B cell (primary cell): ENCODE data around the gene CCL15. TPM values are rescaled to one million over a fixed set of nuclear protein-coding genes. Genes with fewer than 3 reads are reported as not detected.

Experiments
- ATAC-seq: fragments of 200-7000 bp; cut with Tn5 transposase; one replicate; pipeline ENCODE4 v1.10.0; 2021; ENCODE audit warnings: low read depth, mild to moderate bottlenecking, moderate number of reproducible peaks, moderate library complexity
- CTCF ChIA-PET: fragments of 350-600 bp; sonication (Branson Sonifier 250); formaldehyde crosslinking; loops from one replicate; lab custom pipeline; 2021; ENCODE audit warnings: antibody characterized with exemption, inconsistent platforms; lab: Charles Lee
- POLR2A ChIA-PET: fragments of 350-600 bp; sonication (Branson Sonifier 250); formaldehyde crosslinking; loops from one replicate; lab custom pipeline; 2021; ENCODE audit warnings: antibody characterized with exemption; lab: Charles Lee
- DNase-seq: peaks from one replicate; pipeline ENCODE4 v3.0.0; 2013
- H2AFZ ChIP-seq: 2 replicates; pipeline ENCODE4 v1.6.1; 2012; ENCODE audit warnings: mild to moderate bottlenecking, low read depth, low read length; ENCODE audit not compliant: insufficient read depth, poor library complexity, severe bottlenecking
- H3K27ac ChIP-seq, 2 donors: 1 replicate in 1 of 2; 2 replicates in 1 of 2; pipeline ENCODE4 v1.5.1; 2012 to 2013; ENCODE audit warnings: low read length in 2 of 2, mild to moderate bottlenecking in 2 of 2, moderate library complexity in 1 of 2
- H3K27me3 ChIP-seq, 4 experiments: fragments of 200-600 bp in 1 of 4; sonication (generic) in 1 of 4; replicated peaks in 1 of 4; 1 replicate in 2 of 4; 2 replicates in 2 of 4; pipeline versions ENCODE4 v1.6.1 to v1.7.0; 2013 to 2016; ENCODE audit warnings: low read length in 3 of 4, mild to moderate bottlenecking in 2 of 4, mixed read lengths in 1 of 4, moderate library complexity in 1 of 4; ENCODE audit not compliant: insufficient read depth in 4 of 4, control insufficient read depth in 3 of 4; ENCODE audit errors: control extremely low read depth in 1 of 4
- H3K36me3 ChIP-seq, 2 experiments: replicated peaks in 1 of 2; 1 replicate in 1 of 2; 2 replicates in 1 of 2; pipeline versions ENCODE4 v1.6.1 to v1.7.1; 2013; ENCODE audit warnings: low read length in 1 of 2; ENCODE audit not compliant: insufficient read depth in 2 of 2, control insufficient read depth in 1 of 2; ENCODE audit errors: control extremely low read depth in 1 of 2, extremely low read depth in 1 of 2
- H3K4me1 ChIP-seq, 2 donors: fragments of 200-600 bp in 1 of 2; sonication (generic) in 1 of 2; 1 replicate in 1 of 2; 2 replicates in 1 of 2; pipeline versions ENCODE4 v1.5.1 to v1.6.1; 2013 to 2017; ENCODE audit warnings: low read length in 2 of 2; ENCODE audit not compliant: control insufficient read depth in 2 of 2, insufficient read depth in 2 of 2
- H3K4me2 ChIP-seq: replicated peaks from 2 replicates; pipeline ENCODE3; 2012; ENCODE audit warnings: mild to moderate bottlenecking, low read depth, low read length; ENCODE audit not compliant: poor library complexity, severe bottlenecking
- H3K4me3 ChIP-seq, 5 experiments: fragments of 200-600 bp in 1 of 5; sonication (generic) in 1 of 5; 1 replicate in 3 of 5; 2 replicates in 2 of 5; pipeline versions ENCODE4 v1.5.1 to v1.7.0; 2011 to 2016; ENCODE audit warnings: low read length in 4 of 5, mild to moderate bottlenecking in 4 of 5, low read depth in 2 of 5, control low read depth in 1 of 5, moderate library complexity in 1 of 5; ENCODE audit not compliant: insufficient read depth in 1 of 5; ENCODE audit errors: control extremely low read depth in 1 of 5, extremely low read depth in 1 of 5
- H3K79me2 ChIP-seq: fragments of 200-600 bp; sonication (generic); one replicate; pipeline ENCODE4 v1.6.0; 2016; ENCODE audit warnings: low read length; ENCODE audit not compliant: control insufficient read depth, insufficient read depth
- H3K9ac ChIP-seq: fragments of 200-600 bp; sonication (generic); 2 replicates; pipeline ENCODE4 v1.6.1; 2017; ENCODE audit warnings: mild to moderate bottlenecking, low read length, moderate library complexity
- H3K9me3 ChIP-seq, 3 donors: one replicate each; pipeline versions ENCODE4 v1.6.1 to v1.7.1; 2013; ENCODE audit warnings: low read length in 2 of 3; ENCODE audit not compliant: control insufficient read depth in 2 of 3, insufficient read depth in 1 of 3; ENCODE audit errors: control extremely low read depth in 1 of 3
- H4K20me1 ChIP-seq: 2 replicates; pipeline ENCODE4 v1.6.0; 2012; ENCODE audit warnings: mild to moderate bottlenecking, low read length; ENCODE audit not compliant: insufficient read depth, control insufficient read depth, poor library complexity, severe bottlenecking
- H3K27ac Mint-ChIP-seq: one replicate; pipeline ENCODE4 v1.8.0; 2021; ENCODE audit warnings: mixed read lengths
- H3K27me3 Mint-ChIP-seq: one replicate; pipeline ENCODE4 v1.8.0; 2021; ENCODE audit warnings: mixed read lengths
- H3K4me1 Mint-ChIP-seq: one replicate; pipeline ENCODE4 v1.8.0; 2021; ENCODE audit warnings: mixed read lengths
- H3K4me3 Mint-ChIP-seq: one replicate; pipeline ENCODE4 v1.8.0; 2021; ENCODE audit warnings: mixed read lengths
- H3K9me3 Mint-ChIP-seq: one replicate; pipeline ENCODE4 v1.8.0; 2022; ENCODE audit warnings: mixed read lengths; ENCODE audit not compliant: insufficient read depth
- CTCF ChIP-seq: fragments of 200-600 bp; IDR thresholded peaks from one replicate; pipeline ENCODE4 v1.8.0; 2022; ENCODE audit warnings: antibody characterized with exemption, mild to moderate bottlenecking
- EZH2 ChIP-seq: IDR thresholded peaks from 2 replicates; pipeline ENCODE4 v1.6.1; 2012; ENCODE audit warnings: borderline replicate concordance, low read depth, mild to moderate bottlenecking, moderate library complexity, low read length; ENCODE audit not compliant: insufficient read depth, poor library complexity, severe bottlenecking
- WGBS: methylation state at CpG from one replicate; pipeline ENCODE4 v1.1.5; 2013; ENCODE audit warnings: missing lambda C conversion rate; ENCODE audit not compliant: insufficient coverage; 5-methylcytosine and 5-hydroxymethylcytosine counted together
- intact Hi-C: fragments of 100-400 bp; cut with micrococcal nuclease; formaldehyde crosslinking; loops from one replicate; pipeline ENCODE4 v1.10.0; 2022
- polyA plus RNA-seq: library from polyadenylated mRNA; depleted of rRNA; stranded (reverse); fragments of >200 nt; gene quantifications from 2 replicates; pipeline ENCODE4 v1.2.3, GENCODE V29; 2012
- total RNA-seq, 2 donors: library from RNA; stranded (reverse); fragments of 120-200 nt in 1 of 2; gene quantifications; 1 replicate in 1 of 2; 2 replicates in 1 of 2; pipeline versions ENCODE4 v1.2.3 to v1.2.4, GENCODE V29; 2013 to 2022

Gene CCL15
- total and polyA plus RNA-seq, 2 donors (not counting 1 experiment from before 2014, with no cell fraction given), result not detected

DNA sequence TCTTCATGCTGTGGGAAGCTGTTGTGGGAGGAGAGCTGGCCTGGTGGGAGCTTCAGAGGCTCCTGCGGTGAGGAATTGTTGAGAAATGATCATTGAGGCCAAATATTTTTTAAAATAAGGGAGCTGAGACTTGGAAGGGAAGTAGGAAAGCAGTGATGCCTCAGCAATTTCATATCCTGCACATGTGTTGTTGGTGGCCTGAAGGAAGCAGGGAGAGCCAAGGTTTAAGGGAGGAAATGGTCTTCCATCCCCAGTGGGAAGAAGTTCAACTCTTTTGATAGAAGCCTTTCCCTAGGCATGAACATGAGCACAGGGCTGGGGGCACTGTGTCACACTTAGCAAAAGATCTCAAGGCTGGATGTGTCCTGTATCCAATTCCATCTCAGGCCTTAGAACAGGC is 14.7 kb downstream of the CCL15 start, which contains the start of gene CCL14:
TSS of gene CCL14 (minus strand) at position 87 of the 400 bp plus-strand sequence. CDS start at position 7, 80 bp downstream.
- peaks cover 5 to 7% (median 6%) of the 10 kb centered on the region in 3 donors for H3K9me3 ChIP-seq
- 100% methylated on average over 1 of the region's 1 CpG for WGBS
- no peak within 1 kb of the TSS for H2AFZ ChIP-seq
- POLR2A ChIA-PET, result no interaction called here
- Mint-ChIP-seq H3K27ac (no peak within 1 kb of the TSS), H3K27me3 (no peaks in the 10 kb centered on the region), H3K4me1 (peaks cover 1% of the 10 kb centered on the region), H3K9me3 (peaks cover 5% of the 10 kb centered on the region), H3K4me3 (no peak within 1 kb of the TSS)
- TF ChIP-seq EZH2 (no peak), CTCF (no peak)
- no peak within 1 kb of the TSS for H3K9ac ChIP-seq
- CTCF ChIA-PET, result interaction anchor here (0.6 to 2.1 kb wide), 5 partner anchors 11 to 162 kb away, joined by 3 to 9 read pairs (median 6); no protein-coding TSS in a partner anchor
- DNase-seq, result no peak
- H3K36me3 ChIP-seq, result no peaks in the 10 kb centered on the region
- no peaks in the 10 kb centered on the region for H4K20me1 ChIP-seq
- H3K4me2 ChIP-seq, result no peak within 1 kb of the TSS
- no peaks in the 10 kb centered on the region for H3K79me2 ChIP-seq
- H3K27me3 ChIP-seq, result peaks cover 0 to 3% (median 1%) of the 10 kb centered on the region in 4 experiments
- intact Hi-C loops, result no loop called here
- H3K4me1 ChIP-seq, result peaks cover 0 to 3% of the 10 kb centered on the region in 2 donors
- H3K4me3 ChIP-seq, result no peak within 1 kb of the TSS
- ATAC-seq, result no peak
- H3K27ac ChIP-seq, result no peak within 1 kb of the TSS

DNA sequence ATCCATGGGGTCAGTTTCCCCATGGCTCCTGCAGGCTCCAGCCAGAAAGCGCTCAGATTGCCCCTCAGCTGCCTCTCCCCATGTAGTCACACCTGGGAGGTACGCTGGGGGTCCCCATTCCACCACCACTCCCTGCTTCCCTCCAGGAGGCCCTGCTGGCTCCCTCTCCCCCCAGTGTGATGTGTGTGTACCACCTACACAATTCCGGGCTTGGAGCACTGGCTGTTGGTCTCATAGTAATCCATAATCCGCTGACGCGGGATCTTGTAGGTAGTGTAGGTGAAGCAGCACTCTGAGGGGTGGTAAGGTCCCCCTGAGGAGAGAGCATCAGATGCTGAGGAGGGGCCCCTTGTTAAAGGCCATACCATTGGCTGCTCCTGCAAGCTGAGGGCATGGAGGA is 17.2 kb downstream of the CCL15 start:
- peaks cover 1% of the 10 kb centered on the region for H3K4me1 Mint-ChIP-seq
- DNase-seq (no peak), ATAC-seq (no peak)
- Histone ChIP-seq H3K36me3 (no peaks in the 10 kb centered on the region), H3K9ac (no peak overlapping the region), H4K20me1 (no peaks in the 10 kb centered on the region), H3K4me1 (peaks cover 0 to 3% of the 10 kb centered on the region in 2 donors), H3K4me3 (no peak overlapping the region), H3K9me3 (peaks cover 0 to 5% (median 5%) of the 10 kb centered on the region in 3 donors), H3K27me3 (peaks cover 0 to 3% (median 1%) of the 10 kb centered on the region in 4 experiments), H3K79me2 (no peaks in the 10 kb centered on the region), H3K27ac (no peak overlapping the region), H2AFZ (no peak overlapping the region), H3K4me2 (no peak overlapping the region)
- intact Hi-C loops, result no loop called here
- ChIA-PET POLR2A (no interaction called here), CTCF (interaction anchor here (1.2 to 15.7 kb wide), 4 partner anchors 12 to 165 kb away, joined by 3 to 639 read pairs (median 15); no protein-coding TSS in a partner anchor)
- no peak overlapping the region for H3K4me3 Mint-ChIP-seq
- H3K27ac Mint-ChIP-seq, result no peak overlapping the region
- no peak for TF ChIP-seq EZH2
- TF ChIP-seq CTCF, result no peak
- 98% methylated on average over 5 of the region's 6 CpGs for WGBS
- peaks cover 9% of the 10 kb centered on the region for H3K27me3 Mint-ChIP-seq
- H3K9me3 Mint-ChIP-seq, result peaks cover 5% of the 10 kb centered on the region
